ENCODE results near the gene TMEM132D.

- no peak for TF ChIP-seq CTCF (IDR thresholded peaks at IDR 0.05)
- TF ChIP-seq POLR2A (IDR thresholded peaks at IDR 0.05) = no peak
These were observed 822.0 kb downstream of the TMEM132D start for GRCh38 chr12:129081755-129082250.
